ENCODE measurements around the gene KDM5C. TPM values are rescaled to one million over a fixed set of nuclear protein-coding genes. Genes with fewer than 3 reads are reported as not detected.

The KDM5C gene
- total RNA-seq, result 70.1 to 85.0 TPM (median 75.2 TPM) in 3 replicates
- long read RNA-seq, full-length matches to known transcripts, result 12 of 40 reads
- long read RNA-seq, partial matches to known transcripts, result 8 of 40 reads
- long read RNA-seq, other reads (novel, unspliced or antisense), result 20 of 40 reads

DNA sequence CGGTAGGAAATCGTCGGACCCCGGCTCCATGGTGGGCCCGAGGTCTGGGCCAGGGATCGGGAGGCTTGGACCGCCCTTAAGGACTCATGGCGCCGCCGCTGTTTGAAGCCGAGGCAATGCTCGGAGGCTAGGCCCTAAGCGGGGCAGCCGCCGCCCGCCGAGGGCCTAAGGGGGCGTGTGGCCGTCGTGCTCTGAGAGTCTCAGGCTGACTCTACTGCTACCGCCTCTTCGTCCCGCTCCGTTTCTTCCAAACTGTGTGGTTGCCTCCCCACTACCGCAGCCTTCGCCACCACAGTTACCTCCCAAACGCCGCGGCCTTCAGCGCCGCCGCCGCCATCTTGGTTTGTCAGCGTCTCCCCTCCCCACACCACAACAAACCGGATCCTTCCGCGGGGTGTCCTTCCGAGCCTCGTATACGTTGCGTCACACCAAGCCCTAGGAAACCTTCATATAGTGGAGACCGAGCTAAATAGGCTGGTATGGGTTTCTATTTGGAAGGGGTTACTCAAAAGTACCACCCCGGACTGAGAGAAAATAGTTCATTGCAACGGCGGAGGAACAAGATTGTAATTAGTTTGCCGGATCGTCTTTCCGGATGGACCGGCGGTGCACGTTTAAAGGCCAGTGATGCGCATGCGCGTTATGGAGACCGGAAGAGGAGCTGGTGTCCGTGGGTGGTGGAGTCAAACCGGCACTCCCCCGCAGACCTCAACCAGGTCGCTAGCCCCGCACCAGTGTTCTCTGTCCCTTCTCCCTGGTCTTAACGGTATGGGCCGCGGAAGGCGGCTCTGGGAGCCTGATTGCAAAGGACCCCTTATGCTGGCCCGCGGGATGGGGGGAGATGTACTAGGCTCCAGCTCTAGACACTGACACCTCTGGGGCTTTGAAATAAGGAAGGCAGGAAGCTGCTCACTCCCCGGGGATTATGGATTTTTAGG, at the start of gene KDM5C:
TSS of gene KDM5C (minus strand) at position 348 of the 938 bp plus-strand sequence. CDS start at position 30, 318 bp downstream.
- Mint-ChIP-seq H3K4me3 (ENCODE audit: unreplicated experiment) (peak within 1 kb of the TSS; percentile 82), H3K9me3 (ENCODE audit: low read depth) (peaks cover 2% of the 10 kb centered on the region), H3K36me3 (ENCODE audit: low read depth) (no peaks in the 10 kb centered on the region), H3K27ac (ENCODE audit: unreplicated experiment) (peak within 1 kb of the TSS; percentile 99), H3K4me1 (ENCODE audit: low read depth) (peaks cover 32% of the 10 kb centered on the region), H3K27me3 (ENCODE audit: low read depth) (no peaks in the 10 kb centered on the region)
- peak; percentile 95 for DNase-seq (ENCODE audit: low spot score)
- TF ChIP-seq, protein P1, sequence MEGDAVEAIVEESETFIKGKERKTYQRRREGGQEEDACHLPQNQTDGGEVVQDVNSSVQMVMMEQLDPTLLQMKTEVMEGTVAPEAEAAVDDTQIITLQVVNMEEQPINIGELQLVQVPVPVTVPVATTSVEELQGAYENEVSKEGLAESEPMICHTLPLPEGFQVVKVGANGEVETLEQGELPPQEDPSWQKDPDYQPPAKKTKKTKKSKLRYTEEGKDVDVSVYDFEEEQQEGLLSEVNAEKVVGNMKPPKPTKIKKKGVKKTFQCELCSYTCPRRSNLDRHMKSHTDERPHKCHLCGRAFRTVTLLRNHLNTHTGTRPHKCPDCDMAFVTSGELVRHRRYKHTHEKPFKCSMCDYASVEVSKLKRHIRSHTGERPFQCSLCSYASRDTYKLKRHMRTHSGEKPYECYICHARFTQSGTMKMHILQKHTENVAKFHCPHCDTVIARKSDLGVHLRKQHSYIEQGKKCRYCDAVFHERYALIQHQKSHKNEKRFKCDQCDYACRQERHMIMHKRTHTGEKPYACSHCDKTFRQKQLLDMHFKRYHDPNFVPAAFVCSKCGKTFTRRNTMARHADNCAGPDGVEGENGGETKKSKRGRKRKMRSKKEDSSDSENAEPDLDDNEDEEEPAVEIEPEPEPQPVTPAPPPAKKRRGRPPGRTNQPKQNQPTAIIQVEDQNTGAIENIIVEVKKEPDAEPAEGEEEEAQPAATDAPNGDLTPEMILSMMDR (IDR thresholded peaks at IDR 0.05), result no peak

DNA sequence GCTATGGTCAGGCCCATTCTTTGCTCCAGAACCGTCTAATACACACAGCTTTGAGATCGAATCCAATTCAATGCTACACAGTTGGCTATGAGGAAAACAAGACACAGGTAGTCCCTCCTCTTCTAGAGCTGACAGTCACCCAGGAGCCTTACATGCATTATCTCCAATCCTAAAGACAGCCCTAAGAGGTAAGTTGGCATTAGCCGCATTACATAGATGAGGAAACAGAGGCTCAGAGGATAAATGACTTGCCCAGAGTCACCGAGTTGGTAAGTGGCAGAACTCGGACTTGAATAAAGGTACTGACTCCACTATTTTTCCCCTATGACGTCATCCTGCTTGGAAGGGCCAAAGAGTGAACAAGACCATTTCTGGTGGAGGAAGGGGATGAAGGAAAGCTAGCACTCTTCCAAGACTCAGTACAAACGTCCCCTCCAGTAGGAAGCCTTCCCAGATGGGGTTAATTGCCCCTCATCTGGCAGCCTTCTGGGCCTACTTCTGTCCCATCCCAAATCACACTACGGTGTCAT, 47.9 kb upstream of the KDM5C start:
- Mint-ChIP-seq H3K4me1 (ENCODE audit: low read depth) (no peaks in the 10 kb centered on the region), H3K36me3 (ENCODE audit: low read depth) (no peaks in the 10 kb centered on the region), H3K27ac (ENCODE audit: unreplicated experiment) (no peak overlapping the region), H3K9me3 (ENCODE audit: low read depth) (no peaks in the 10 kb centered on the region), H3K4me3 (ENCODE audit: unreplicated experiment) (no peak overlapping the region), H3K27me3 (ENCODE audit: low read depth) (no peaks in the 10 kb centered on the region)
- DNase-seq (ENCODE audit: low spot score), result no peak
- TF ChIP-seq, protein P1 (IDR thresholded peaks at IDR 0.05), result no peak

DNA sequence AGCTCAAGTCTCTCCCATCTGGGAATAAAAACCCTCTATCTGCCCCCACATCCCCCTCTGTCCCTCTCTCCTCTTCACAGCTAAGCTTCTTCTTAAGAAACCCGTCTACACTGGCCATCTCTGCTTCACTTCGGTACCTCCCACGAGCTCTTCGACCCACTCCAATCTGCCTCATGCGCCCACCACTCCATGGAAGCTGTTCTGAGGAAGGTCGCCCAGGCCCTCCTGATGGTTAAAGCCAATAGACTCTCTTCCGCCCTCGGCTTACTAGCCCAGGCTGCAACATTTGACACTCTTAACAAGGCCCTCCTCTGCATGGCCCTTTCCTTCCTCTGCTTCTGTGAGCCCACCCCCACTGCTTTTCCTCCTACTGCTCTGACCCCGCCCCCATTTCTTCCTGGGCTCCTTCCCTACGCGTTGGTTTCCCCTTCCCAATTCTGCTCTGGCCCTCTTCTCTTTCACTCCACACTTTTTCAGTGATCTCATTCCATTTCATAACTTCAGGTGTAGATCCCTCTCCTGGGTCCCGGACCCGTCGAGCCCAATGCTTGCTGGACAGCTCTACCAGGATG, 44.6 kb upstream of the KDM5C start:
- peaks cover 2% of the 10 kb centered on the region for H3K36me3 Mint-ChIP-seq (ENCODE audit: low read depth)

DNA sequence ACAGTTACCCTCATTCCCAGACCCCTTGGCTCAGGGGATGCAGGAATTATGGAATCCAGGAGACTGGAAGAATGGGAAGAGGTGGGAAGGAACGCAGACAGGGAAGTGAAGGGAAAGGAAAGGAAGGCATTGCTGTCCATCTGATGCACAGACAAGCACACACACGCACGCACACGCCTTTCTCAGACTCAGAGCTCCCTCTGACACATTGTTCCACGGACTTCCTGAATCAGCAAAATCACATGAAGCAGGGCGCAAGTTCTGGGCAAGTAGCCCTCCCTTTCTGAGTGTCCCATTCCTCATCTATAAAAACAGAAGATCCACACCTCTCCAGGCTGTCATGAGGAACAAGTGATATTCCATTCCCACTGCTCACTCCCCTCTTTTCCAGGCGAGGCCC, 43.2 kb upstream of the KDM5C start:
- peaks cover 16% of the 10 kb centered on the region for H3K4me1 Mint-ChIP-seq (ENCODE audit: low read depth)
- no peak overlapping the region for H3K27ac Mint-ChIP-seq (ENCODE audit: unreplicated experiment)
- DNase-seq (ENCODE audit: low spot score), result no peak
- TF ChIP-seq, protein P1 (IDR thresholded peaks at IDR 0.05), result no peak
- H3K4me3 Mint-ChIP-seq (ENCODE audit: unreplicated experiment), result no peak overlapping the region
- no peaks in the 10 kb centered on the region for H3K9me3 Mint-ChIP-seq (ENCODE audit: low read depth)
- H3K27me3 Mint-ChIP-seq (ENCODE audit: low read depth), result no peaks in the 10 kb centered on the region
- peaks cover 2% of the 10 kb centered on the region for H3K36me3 Mint-ChIP-seq (ENCODE audit: low read depth)

More for the DNA sequence above, 44.6 kb upstream of the KDM5C start:
- no peaks in the 10 kb centered on the region for H3K27me3 Mint-ChIP-seq (ENCODE audit: low read depth)
- H3K27ac Mint-ChIP-seq (ENCODE audit: unreplicated experiment), result no peak overlapping the region
- no peak for DNase-seq (ENCODE audit: low spot score)
- TF ChIP-seq, protein P1 (IDR thresholded peaks at IDR 0.05), result no peak
- H3K4me1 Mint-ChIP-seq (ENCODE audit: low read depth), result peaks cover 10% of the 10 kb centered on the region
- H3K9me3 Mint-ChIP-seq (ENCODE audit: low read depth), result no peaks in the 10 kb centered on the region
- H3K4me3 Mint-ChIP-seq (ENCODE audit: unreplicated experiment), result no peak overlapping the region

DNA sequence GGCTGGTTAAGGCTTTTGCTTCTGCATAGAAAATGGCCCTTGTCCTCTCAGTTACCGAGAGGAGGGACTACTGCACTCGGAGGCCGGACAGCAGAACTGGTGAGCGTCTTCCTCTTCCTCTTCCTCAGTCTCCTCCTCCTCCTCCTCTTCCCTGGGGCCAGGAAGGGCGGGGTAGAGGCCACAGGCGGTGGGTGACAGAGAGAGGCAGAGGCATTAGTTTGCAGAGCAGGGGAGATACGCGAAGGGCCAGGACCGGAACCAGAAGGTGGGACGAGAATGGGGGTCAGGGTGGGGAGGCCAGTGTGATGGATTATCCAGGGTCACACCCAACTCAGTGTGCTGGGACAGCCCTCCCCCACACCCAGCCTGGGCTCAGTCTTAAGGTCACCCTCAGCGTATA, 41.9 kb upstream of the KDM5C start:
- TF ChIP-seq, protein P1 (IDR thresholded peaks at IDR 0.05), result no peak
- no peak overlapping the region for H3K27ac Mint-ChIP-seq (ENCODE audit: unreplicated experiment)
- H3K4me1 Mint-ChIP-seq (ENCODE audit: low read depth), result peaks cover 22% of the 10 kb centered on the region
- H3K27me3 Mint-ChIP-seq (ENCODE audit: low read depth), result no peaks in the 10 kb centered on the region
- no peaks in the 10 kb centered on the region for H3K9me3 Mint-ChIP-seq (ENCODE audit: low read depth)
- peaks cover 2% of the 10 kb centered on the region for H3K36me3 Mint-ChIP-seq (ENCODE audit: low read depth)
- H3K4me3 Mint-ChIP-seq (ENCODE audit: unreplicated experiment), result no peak overlapping the region
- DNase-seq (ENCODE audit: low spot score), result no peak

Measured in chondrocyte (in vitro differentiated cells).